Measurements from ENCODE around the gene HNRNPA2B1.

HNRNPA2B1 gene

GRCh38 chr7:26141077-26141476, 59.5 kb downstream of the HNRNPA2B1 start:
- FAIRE-seq, result no peak

- no peak for FAIRE-seq
Measured at GRCh38 chr7:26140380-26140779, 60.2 kb downstream of the HNRNPA2B1 start.

Data from G401.6 (cell line).